SK-N-MC (cell line): ENCODE results near the gene NEGR1.

Experiments used
- EZH2 ChIP-seq: fragments of 200-600 bp; sonication (generic); IDR thresholded peaks from one replicate; pipeline ENCODE4 v1.6.1; 2017; ENCODE audit warnings: antibody characterized with exemption
- FOXP2 ChIP-seq: optimal IDR thresholded peaks from 2 replicates; pipeline ENCODE3; 2011; ENCODE audit warnings: mild to moderate bottlenecking, moderate library complexity; ENCODE audit not compliant: insufficient read depth; ENCODE audit errors: extremely low read length, control extremely low read depth
- POLR2AphosphoS5 ChIP-seq: IDR thresholded peaks from 2 replicates; pipeline ENCODE4 v1.6.1; 2012; ENCODE audit warnings: mild to moderate bottlenecking, low read depth, low read length, borderline replicate concordance

DNA sequence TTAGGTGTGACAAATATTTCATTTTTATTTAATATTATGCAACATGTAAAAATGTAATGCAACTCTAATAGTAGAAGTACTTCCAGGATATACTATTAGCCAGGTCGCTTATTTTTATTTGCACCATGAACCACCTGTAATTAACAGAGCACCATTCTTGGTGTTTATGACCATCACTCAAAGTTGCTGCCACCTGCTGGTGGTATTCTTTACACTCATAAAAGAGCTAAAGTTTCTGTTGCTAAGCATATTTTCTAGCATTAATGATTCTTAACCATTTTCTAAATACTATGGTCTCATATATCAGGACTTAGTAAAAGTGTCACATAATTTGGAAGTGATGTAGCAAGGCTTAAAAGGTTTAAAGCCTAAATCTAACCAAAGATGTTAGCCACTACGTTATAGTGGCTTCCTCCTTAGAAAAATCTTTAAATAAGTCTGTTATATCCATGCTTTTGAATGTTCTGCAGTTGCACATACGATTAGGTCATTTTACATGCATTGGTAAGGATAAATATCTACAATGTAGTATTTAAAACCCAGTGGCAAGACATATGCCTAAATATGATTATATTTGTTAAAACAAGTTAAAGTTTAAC is 244.5 kb downstream of the NEGR1 start:
- TF ChIP-seq POLR2AphosphoS5 (no peak), EZH2 (no peak), FOXP2 (no peak)
